Loucy (cell line): ENCODE measurements around the gene CEP112.
"Not testable (repeated sequence)": the region's sequence is repeated elsewhere in the genome, so short reads cannot be mapped to it uniquely, and the experiment has no call there.

Experiments
- H2AFZ ChIP-seq: fragments of 200-600 bp; sonication (generic); 2 replicates; pipeline ENCODE4 v1.6.0; 2016; ENCODE audit warnings: antibody characterized with exemption, mild to moderate bottlenecking, low read length, moderate library complexity
- H3F3A ChIP-seq: fragments of 200-600 bp; 2 replicates; pipeline ENCODE4 v1.6.0; 2016; ENCODE audit warnings: antibody characterized with exemption, low read depth, mild to moderate bottlenecking
- H3K27me3 ChIP-seq: fragments of 200-600 bp; sonication (generic); 2 replicates; pipeline ENCODE4 v1.6.1; 2014; ENCODE audit warnings: low read length, mild to moderate bottlenecking; ENCODE audit not compliant: insufficient read depth, poor library complexity, severe bottlenecking
- H3K36me3 ChIP-seq: fragments of 200-600 bp; sonication (generic); 2 replicates; pipeline ENCODE4 v1.6.1; 2016; ENCODE audit warnings: low read length; ENCODE audit not compliant: insufficient read depth
- H3K4me1 ChIP-seq: fragments of 200-600 bp; sonication (generic); 2 replicates; pipeline ENCODE4 v1.5.1; 2014; ENCODE audit warnings: low read length, mild to moderate bottlenecking; ENCODE audit not compliant: insufficient read depth, poor library complexity, severe bottlenecking
- H3K4me2 ChIP-seq: fragments of 200-600 bp; sonication (generic); 2 replicates; pipeline ENCODE4 v1.6.0; 2014; ENCODE audit warnings: antibody characterized with exemption, low read length, low read depth, mild to moderate bottlenecking; ENCODE audit not compliant: poor library complexity, severe bottlenecking
- H3K4me3 ChIP-seq: fragments of 200-600 bp; sonication (generic); 2 replicates; pipeline ENCODE4 v1.5.1; 2014; ENCODE audit warnings: low read length, mild to moderate bottlenecking, mixed read lengths; ENCODE audit not compliant: poor library complexity, severe bottlenecking
- H3K79me2 ChIP-seq: fragments of 200-600 bp; sonication (generic); 2 replicates; pipeline ENCODE4 v1.6.1; 2014; ENCODE audit warnings: low read length; ENCODE audit not compliant: insufficient read depth
- H3K9ac ChIP-seq: fragments of 200-600 bp; sonication (generic); 2 replicates; pipeline ENCODE4 v1.6.0; 2014; ENCODE audit warnings: mild to moderate bottlenecking, low read depth, low read length, moderate library complexity; ENCODE audit not compliant: poor library complexity, severe bottlenecking
- H3K9me2 ChIP-seq: fragments of 200-600 bp; sonication (generic); replicated peaks from 2 replicates; pipeline ENCODE4 v1.6.1; 2016; ENCODE audit warnings: low read depth, low read length, mixed read lengths
- H3K9me3 ChIP-seq: fragments of 200-600 bp; sonication (generic); 2 replicates; pipeline ENCODE4 v1.6.1; 2014; ENCODE audit warnings: mild to moderate bottlenecking, antibody characterized with exemption, low read length, low read depth; ENCODE audit not compliant: insufficient read depth
- H4K20me1 ChIP-seq: fragments of 200-600 bp; sonication (generic); 2 replicates; pipeline ENCODE4 v1.6.0; 2014; ENCODE audit warnings: antibody characterized with exemption, low read length, mild to moderate bottlenecking; ENCODE audit not compliant: insufficient read depth, poor library complexity, severe bottlenecking
- EZH2phosphoT487 ChIP-seq: fragments of 200-600 bp; IDR thresholded peaks from 2 replicates; pipeline ENCODE4 v1.6.1; 2018; ENCODE audit warnings: antibody characterized with exemption, mild to moderate bottlenecking, moderate library complexity, borderline replicate concordance
- TF ChIP-seq, protein P1 (sequence below): fragments of 200-600 bp; sonication (generic); conservative IDR thresholded peaks from 2 replicates; pipeline ENCODE4 v1.5.1; 2014; ENCODE audit warnings: mild to moderate bottlenecking, antibody characterized with exemption, low read length

Gene CEP112

DNA sequence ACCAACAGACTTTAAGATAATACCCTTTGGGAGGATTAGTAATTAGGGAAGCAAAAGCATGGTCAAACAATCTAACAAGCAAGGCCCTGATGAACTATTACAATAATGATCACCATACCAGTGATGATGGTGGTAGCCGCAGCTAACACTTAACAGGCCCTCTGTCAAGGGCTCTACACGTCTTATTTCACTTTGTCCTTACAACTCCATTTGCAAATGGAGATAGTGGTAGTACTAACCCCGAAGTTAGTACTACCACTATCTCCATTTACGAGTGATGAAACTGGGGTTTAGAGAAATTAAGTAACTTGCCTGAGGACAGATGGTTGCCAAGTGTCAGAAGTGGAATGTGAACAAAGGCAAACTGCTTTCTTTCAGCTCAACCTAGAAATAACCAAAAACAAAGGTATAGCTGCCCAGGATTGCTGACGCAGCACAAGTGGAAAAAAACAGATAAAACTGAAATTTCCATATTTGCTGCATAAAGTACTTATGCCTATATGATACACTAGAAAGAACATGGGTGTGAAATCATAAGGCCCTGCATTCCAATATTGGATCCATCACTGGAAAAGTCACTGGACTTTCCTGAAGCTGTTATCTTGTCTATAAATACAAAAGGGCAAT is 24.6 kb downstream of the CEP112 start:
- no peaks in the 10 kb centered on the region for H4K20me1 ChIP-seq
- no peak for TF ChIP-seq EZH2phosphoT487
- TF ChIP-seq, protein P1, sequence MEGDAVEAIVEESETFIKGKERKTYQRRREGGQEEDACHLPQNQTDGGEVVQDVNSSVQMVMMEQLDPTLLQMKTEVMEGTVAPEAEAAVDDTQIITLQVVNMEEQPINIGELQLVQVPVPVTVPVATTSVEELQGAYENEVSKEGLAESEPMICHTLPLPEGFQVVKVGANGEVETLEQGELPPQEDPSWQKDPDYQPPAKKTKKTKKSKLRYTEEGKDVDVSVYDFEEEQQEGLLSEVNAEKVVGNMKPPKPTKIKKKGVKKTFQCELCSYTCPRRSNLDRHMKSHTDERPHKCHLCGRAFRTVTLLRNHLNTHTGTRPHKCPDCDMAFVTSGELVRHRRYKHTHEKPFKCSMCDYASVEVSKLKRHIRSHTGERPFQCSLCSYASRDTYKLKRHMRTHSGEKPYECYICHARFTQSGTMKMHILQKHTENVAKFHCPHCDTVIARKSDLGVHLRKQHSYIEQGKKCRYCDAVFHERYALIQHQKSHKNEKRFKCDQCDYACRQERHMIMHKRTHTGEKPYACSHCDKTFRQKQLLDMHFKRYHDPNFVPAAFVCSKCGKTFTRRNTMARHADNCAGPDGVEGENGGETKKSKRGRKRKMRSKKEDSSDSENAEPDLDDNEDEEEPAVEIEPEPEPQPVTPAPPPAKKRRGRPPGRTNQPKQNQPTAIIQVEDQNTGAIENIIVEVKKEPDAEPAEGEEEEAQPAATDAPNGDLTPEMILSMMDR = no peak

DNA sequence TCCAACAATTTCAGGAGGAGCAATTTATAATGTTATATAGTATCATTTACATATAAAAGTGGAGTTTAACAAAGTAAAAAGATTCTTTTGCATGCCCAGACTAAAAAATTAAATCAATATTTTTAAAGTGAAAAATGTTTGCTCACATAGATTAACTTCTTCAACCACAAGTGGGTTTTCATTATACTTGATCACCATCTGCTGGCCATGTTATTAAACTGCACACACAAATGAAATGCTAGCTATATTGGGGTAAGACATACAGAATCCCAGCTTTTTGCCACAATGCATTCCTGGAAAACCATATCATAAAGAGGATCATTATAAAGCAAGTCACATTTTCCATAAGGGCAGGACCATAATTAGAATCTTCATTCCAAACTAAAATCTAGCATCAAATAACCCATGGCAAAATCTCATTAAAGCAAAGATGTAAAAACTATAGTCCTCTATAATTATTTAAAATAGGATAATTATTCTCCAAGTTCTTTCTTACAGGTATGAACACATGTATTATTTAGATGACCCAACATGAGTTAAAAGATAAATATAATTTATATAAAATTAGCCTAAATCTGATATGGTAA is 26.3 kb downstream of the CEP112 start:
- no peaks in the 10 kb centered on the region for H3K9me3 ChIP-seq
- H3K27me3 ChIP-seq = no peaks in the 10 kb centered on the region
- no peak overlapping the region for H3K9ac ChIP-seq
- TF ChIP-seq, protein P1 = peak; percentile 86
- no peak for TF ChIP-seq EZH2phosphoT487
- H3K36me3 ChIP-seq = no peaks in the 10 kb centered on the region
- no peaks in the 10 kb centered on the region for H3K4me1 ChIP-seq
- no peaks in the 10 kb centered on the region for H3K9me2 ChIP-seq
- no peak overlapping the region for H2AFZ ChIP-seq
- H3K4me3 ChIP-seq = no peak overlapping the region
- H3F3A ChIP-seq = no peaks in the 10 kb centered on the region
- H3K79me2 ChIP-seq = no peaks in the 10 kb centered on the region
- H3K4me2 ChIP-seq = no peak overlapping the region
- no peaks in the 10 kb centered on the region for H4K20me1 ChIP-seq

More for the DNA sequence above, 24.6 kb downstream of the CEP112 start:
- Histone ChIP-seq H3K79me2 (no peaks in the 10 kb centered on the region), H3K9me2 (no peaks in the 10 kb centered on the region), H3K4me2 (no peak overlapping the region), H2AFZ (no peak overlapping the region), H3K36me3 (no peaks in the 10 kb centered on the region), H3K9me3 (no peaks in the 10 kb centered on the region), H3K9ac (no peak overlapping the region), H3K4me3 (no peak overlapping the region), H3F3A (no peaks in the 10 kb centered on the region), H3K4me1 (no peaks in the 10 kb centered on the region), H3K27me3 (no peaks in the 10 kb centered on the region)

DNA sequence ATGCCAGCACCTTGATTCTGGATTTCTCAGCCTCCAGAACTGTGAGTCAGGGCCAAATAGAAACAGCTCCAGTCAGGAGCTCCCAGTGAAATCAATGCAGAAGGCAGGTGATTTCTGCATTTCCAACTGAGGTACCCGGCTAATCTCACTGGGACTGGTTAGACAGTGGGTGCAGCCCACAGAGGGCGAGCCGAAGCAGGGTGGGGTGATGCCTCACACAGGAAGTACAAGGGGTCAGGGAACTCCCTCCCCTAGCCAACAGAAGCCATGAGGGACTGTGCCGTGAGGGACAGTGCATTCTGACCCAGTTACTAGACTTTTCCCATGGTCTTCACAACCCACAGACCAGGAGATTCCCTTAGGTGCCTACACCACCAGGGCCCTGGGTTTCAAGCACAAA is 36.9 kb downstream of the CEP112 start:
- H3K36me3 ChIP-seq, H3K79me2 ChIP-seq, H3K4me2 ChIP-seq, H3K4me1 ChIP-seq, H3K9me3 ChIP-seq, H4K20me1 ChIP-seq, H3K4me3 ChIP-seq, H3K9me2 ChIP-seq, H3F3A ChIP-seq, H2AFZ ChIP-seq, H3K27me3 ChIP-seq, H3K9ac ChIP-seq: not testable (repeated sequence)

DNA sequence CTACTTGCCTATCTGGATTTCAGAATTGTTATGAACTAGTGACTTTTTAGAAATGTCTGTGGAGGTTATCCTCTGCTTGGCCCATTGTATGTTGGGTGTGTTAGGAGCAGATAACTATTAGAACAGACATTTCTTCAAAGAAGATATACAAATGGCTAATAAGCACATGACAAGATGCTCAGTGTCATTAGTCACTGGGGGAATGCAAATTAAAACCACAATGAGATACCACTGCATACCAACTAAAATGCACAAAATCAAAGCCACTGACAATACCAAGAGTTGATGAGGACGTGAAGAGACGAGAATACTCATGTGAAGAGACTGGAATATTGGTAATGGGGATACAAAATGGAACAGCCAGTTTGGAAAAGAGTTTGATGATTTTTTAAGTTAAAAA is 39.2 kb downstream of the CEP112 start:
- H3K4me3 ChIP-seq = no peak overlapping the region
- no peaks in the 10 kb centered on the region for H4K20me1 ChIP-seq
- TF ChIP-seq EZH2phosphoT487 = no peak
- H3K9me2 ChIP-seq = no peaks in the 10 kb centered on the region
- H3F3A ChIP-seq = no peaks in the 10 kb centered on the region
- no peak overlapping the region for H2AFZ ChIP-seq
- no peaks in the 10 kb centered on the region for H3K4me1 ChIP-seq
- no peak overlapping the region for H3K9ac ChIP-seq
- H3K4me2 ChIP-seq = no peak overlapping the region
- H3K9me3 ChIP-seq = no peaks in the 10 kb centered on the region
- no peaks in the 10 kb centered on the region for H3K79me2 ChIP-seq
- H3K36me3 ChIP-seq = no peaks in the 10 kb centered on the region
- no peaks in the 10 kb centered on the region for H3K27me3 ChIP-seq
